NCI-H345 treated with DMSO at 0.1 percent for 48 hours (cell line): Measurements from ENCODE around the gene WDR33.

Source experiments
- DNase-seq: peaks from one replicate; lab custom pipeline; 2025; ENCODE audit not compliant: unreplicated experiment; lab: John Stamatoyannopoulos, UW

Gene WDR33

DNA sequence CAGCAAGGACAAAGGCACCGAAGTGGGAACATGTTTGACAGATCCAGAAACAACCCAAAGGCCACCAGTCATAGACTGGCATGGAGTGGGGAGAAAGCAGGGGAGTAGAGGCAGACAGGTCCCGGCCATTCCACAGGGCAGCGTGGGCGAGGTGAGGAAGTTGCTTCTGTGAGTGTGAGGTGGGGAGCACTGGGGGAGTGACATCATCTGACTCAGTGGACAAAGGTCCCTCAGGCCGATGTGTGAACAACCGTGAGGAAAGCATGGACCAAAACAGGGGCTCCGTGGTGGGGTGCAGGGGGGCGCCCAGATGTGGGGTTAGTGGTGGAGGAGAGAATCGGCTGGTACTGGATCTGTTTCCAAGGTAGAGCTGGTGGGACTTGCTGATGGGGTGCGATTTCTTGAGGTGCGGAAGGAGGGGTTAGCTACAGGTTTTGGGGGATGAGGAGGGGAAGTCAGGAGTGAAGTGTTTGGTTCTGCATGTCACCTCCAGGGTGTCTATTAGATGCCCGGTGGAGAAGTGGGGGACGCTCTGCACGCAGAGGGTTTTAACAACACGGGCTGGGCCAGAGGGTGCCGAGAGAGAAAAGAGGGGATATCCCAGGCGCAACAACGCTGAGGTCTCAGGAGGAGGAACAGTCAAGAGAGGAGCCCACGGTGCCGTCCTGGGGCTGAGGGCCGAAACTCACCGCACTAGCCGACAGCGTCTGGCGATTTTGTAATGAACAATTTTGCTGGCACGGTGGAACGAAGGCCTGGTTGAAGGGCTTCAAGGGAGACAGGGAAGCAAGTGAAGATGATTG is 112.2 kb downstream of the WDR33 start:
- no peak for DNase-seq

DNA sequence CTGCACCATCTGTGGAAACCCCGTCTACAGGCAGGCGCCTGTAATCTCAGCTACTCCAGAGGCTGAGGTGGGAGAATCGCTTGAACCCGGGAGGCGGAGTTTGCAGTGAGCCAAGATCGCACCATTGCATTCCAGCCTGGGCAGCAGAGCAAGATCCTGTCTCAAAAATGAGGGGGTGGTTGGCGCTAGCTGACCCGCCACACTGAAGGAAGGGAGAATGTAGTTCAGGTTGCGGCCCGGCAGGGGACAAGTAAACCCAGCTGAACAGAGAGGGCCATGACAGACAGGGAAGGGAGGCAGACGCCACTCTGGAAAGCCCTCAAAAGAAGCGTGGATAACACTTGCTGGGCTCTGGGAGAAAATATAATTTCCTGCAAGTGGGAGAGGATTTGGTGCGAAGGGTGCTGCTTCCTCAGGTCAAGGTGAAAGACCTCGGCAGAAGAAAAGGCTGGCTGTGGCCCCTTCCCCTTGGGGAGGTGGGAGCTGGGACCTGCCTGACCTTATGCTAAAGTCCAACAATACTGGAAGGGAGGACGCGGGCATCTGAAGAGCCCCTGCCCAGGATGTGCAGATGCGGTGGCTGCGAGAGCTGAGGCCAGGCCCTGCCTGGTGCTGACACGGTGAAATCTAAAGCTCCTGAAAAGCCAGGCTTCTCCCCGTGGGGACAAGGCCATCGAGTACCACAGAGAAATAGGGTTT is 113.3 kb downstream of the WDR33 start:
- no peak for DNase-seq

DNA sequence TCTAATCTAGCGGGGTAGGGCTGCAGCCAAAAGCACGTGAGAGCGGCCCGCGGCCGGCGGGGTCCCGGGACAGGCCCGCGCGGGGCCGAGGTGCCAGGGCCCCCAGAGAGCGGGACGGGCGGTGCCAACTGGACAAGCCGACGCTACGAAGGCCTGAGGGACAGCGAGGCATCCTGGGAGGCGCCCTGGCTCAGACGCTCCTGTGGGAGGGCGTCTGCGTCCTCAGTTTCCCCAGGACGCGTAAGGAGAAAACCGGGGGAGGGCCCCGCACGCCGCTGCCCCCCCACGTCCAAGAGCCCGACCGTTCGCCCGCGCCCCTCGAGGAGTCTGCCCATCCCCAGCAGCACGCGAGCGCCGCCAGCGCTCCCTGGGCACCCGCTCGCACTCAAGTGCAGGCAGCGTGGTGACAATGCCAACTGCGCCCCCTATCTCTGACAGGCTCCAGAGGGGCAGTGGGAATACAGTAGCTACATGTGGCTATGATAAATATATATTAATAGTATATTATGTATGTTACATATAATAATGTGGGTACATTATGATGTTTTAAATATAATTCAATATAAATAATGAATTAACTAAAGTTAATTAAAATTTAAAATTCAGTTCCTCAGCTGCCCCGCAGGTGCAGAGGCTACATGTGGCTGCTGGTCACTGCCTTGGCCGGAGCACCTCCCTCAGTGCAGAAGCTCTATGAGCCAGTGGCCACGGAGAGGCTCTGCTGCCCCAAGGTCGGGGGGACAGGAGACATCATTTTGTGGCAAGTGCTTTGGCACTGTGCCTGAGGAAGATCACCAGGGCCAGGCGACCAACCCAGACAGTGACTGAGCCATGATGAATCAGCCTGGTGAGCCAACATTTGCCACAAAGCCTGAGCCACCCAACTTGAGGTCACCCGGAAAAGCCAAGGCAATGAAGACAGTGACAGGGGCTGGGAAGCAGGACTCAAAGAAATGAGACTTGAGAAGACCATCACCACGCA is 115.2 kb downstream of the WDR33 start:
- DNase-seq, result no peak

DNA sequence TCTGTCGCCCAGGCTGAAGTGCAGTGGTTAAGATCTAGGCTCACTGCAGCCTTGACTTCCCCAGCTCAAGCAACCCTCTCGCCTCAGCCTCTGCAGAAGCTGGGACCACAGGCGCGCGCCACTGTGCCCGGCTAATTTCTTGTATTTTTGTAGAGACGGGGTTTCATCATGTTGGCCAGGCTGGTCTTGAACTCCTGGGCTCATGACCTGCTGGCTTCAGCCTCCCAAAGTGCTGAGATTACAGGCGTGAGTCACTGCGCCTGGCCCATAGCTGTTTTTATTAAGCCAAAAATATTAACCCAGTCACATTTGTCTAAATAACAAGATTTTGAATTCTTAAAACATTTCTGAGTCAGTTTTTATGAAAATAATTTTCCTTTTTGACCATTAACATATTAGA is 116.0 kb downstream of the WDR33 start:
- DNase-seq, result no peak

DNA sequence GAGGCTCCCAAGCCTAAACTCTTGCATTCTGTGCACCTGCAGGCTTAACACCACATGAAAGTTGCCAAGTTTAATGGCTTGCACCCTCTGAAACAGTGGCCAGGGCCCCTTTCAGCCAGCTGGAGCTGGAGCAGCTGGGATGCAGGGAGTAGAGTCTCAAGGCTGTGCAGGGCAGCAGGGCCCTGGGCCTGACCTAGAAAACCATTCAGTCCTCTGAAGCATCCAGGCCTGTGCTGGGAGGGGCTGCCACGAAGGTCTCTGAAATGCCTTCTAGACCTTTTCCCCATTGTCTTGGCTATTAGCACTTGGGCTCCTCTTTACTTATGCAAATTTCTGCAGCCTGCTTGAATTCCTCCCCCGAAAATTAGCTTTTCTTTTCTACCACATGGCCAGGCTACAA is 120.3 kb downstream of the WDR33 start:
- DNase-seq, result no peak

DNA sequence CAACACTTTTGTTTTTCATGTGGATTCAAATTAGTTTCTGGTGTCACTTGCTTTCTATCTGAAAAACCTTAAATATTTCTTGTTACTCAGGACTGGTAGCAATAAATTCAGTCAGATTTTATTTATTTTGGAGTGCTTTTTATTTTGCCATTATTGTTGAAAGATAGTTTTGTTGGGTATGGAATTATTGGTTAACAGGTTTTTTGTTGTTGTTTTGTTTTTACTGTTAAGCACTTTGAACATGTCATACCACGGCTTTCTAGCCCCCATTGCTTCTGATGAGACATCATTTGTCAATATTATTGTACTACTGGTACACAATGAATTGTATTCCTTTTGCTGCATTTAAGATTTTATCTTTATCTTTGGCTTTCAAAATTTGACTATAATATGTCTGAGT is 122.6 kb downstream of the WDR33 start:
- no peak for DNase-seq

DNA sequence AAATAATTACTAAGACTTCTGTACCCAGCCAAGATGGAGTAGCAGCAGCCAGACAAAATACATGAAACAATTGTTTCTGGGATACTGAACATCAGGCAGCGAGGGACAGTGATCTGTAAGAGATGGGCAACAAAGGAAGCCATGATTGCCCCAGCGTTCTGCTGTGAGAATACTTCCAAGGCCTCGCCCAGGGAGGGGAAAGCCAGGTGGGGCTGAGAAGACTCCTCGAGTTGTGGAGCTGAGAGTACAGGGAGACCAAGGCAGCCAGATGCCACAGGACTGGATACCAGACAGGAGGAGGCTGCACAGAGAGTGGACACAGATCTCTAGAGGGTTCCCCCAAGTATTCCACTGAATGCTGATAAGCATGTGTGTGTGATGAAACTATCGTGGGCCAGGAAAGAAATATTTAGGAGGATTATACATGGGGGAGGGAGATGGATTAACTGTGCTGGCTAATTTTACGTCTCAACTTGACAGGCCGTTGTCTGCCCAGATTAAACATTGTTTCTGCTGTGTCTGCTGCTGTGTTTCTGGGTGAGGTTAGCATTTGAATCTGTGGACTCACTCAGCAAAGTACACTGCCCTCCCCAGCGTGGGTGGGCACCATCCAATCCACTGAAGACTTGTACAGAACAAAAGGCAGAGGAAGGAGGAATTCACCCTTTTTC is 125.4 kb downstream of the WDR33 start:
- DNase-seq, result no peak

DNA sequence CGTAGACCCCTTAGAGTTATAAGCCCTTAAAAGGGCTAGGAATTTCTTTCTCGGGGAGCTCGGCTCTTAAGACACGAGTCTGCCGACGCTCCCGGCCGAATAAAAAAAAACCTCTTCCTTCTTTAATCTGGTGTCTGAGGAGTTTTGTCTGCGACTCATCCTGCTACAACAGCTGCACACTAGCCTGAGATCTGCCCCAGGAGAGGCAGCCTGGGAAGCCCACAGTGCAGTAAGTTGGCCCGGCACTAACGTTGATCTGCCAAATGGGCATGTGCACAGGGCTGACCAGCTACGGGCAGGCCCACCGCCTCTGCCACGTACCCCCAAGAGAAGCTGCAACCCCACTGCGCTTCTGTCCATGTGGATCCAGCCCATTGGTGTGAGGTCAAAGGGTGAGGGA is 127.2 kb downstream of the WDR33 start:
- DNase-seq, result no peak

DNA sequence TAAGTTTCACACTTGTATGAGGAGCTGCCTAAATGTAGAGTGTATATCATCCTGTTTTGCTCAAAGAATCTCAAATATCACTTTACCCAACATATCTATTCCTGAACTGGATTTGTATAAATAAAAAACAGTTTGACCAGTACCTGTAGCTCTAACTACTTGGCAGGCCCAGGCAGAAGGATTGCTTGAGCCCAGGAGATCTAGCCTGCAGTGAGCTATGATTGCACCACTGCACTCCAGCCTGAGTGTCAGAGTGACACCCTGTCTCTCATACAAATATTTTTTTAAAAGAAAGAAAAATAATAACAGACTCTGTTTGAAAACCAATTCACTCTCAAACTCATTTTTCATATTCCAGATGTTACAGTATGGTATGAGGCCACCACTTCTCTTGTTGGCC is 127.9 kb downstream of the WDR33 start:
- no peak for DNase-seq

DNA sequence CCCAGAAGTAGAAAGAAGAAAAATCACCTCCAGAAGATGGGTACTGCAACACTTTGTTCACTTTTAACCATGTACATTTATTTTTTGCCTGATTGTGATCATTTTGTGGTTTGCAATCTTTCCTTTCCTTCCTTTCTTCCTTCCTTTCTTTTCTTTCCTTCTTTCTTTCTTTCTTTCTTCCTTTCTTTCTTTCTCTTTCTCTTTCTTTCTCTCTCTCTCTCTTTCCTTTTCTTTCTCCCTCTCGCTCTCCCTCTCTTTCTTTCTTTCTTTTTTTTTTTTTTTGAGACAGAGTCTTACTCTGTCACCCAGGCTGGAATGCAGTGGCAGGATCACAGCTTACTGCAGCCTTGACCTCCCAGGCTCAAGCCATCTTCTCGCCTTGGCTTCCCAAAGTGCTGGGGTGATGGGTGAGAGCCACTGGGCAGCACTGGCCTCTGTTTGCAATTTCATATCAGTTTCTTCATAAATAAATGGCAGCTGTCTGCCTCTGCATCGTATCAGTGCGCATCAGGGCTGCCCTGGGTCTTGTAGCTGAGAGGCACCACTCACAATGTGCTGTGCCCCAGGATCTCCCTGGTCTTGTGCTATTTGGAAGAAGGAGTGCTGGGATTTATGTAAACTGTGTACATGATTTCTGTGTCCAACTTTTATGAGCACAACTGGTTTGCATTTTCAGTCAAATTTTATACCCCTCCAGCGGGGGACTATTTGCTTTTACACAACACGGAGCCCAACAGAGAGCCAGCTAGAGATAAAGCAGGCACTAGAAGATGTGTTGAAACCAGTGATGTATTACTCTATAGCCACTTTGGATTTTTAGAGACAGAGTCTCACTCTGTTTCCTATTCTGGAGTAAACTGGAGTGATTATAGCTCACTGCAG is 128.8 kb downstream of the WDR33 start:
- DNase-seq, result no peak

DNA sequence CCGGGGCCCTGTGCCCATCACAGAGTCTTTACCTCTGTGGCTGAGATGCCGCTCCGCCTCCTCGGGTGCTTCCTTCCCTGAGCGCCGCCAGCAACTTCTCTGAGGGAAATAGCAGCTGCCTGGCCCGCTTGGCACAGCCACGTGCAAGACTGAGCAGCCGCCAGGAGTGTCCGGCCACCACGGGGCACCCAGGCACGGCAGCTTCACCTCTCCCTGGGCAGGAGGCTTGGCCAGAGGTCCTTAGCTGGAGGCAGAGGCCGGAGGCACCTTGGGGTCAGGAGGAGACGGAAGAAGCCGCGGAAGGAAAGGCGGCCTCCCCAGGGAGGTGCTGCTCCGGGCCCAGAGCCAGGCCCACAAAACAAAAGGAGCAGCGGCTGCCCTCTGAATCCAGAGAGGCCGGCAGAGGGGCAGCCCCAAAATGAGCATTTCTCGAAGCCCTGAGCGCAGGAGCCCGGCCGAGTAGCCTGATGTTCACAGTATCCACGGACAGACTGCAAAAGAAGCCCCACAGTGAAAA is 129.6 kb downstream of the WDR33 start:
- no peak for DNase-seq

DNA sequence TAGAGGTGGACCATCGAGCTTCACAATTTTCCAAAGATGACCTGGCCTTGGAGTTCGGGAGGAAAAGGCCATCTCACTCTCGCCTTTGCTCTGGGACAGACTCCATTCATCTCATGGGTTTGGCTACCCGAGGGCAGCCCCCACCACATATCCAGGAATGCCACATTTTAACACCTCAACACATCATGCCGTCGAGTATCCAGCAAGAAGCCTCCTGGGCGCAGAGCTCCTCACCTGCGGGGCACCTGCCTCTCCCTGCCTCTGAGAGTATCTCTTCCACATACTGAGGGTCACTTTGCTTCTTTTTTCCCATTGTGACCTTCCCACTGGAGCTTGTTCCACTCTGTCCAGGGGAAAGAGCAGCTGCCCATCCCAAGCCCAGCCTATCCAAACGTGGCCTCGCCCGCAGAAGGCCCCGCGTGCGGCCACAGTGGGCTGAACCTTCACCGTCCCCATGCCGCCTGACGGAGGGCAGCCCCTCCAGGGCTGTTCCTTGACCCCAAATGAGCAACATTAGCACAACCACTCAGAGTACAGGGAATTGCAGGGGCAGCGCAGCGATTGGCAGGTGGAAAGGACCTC is 130.2 kb downstream of the WDR33 start:
- DNase-seq, result no peak

DNA sequence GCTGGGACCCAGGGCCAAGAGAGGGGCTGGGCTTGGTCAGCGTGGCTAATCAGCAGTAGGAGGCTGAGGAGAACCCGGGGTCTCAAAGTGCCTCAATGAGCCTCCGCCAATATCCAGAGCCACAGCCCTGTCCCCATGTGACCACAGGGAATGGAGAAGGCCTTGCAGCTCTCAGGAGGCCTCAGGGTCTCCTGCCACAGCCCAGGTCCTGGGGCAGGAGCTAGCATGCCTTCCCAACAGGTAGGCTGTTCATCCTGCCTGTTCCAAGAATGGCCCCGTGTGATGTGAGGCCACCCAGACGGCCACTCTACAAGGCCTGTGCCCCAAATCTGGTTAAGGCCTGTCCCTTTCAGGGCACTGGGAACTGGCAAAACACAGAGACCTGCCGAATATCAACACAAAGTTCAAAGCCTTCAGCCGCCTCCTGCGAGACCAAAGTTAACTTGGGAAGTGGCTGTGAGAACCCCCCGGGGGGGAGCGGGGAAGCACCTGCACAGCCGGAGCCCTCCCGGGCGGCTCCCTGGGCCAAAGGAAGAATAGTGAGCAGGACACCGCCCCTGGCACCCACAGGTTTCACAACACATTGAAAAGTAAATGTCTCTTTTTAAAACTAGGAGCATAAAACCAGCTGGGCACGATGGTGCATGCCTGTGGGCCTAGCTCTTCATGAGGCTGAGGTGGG is 131.2 kb downstream of the WDR33 start:
- DNase-seq, result no peak

DNA sequence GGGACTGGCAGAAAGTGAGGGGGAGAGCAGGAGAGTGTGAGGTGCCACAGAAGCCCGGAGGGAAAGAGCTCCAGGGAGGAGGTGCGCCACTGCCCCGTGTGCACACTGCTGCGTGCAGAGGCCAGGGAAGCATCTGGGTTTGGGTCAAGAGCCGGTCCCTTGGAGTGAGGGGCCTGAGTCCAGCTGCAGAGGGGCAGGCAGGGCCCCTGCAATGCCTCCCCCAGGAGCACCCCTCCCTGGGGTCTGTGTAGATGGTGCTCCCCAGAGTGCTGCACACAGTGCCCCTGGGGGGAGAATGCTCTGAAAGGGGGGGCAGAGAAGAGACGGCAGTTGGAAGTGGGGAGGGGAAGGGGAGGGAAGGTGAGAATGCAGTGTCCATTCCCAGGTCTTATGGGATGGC is 132.0 kb downstream of the WDR33 start:
- no peak for DNase-seq

DNA sequence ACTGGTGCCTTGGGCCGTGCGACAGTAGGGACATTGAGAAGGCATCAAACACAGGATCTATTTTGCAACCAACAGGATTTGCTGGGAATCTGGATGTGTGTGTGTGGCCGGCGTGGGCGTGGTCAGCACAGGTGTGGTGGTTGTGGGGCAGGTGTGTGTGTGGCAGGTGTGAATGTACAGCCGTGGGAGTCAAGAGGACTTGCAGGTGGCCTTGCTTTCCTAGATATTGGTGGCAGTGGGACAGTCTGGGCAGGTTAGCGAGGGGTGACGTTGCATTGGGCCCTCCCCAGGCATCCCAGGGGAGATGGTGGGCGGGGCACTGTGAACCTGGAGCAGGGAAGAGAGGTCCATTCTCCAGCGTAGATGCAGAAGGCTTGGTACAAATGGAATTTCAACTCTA is 132.4 kb downstream of the WDR33 start:
- no peak for DNase-seq

DNA sequence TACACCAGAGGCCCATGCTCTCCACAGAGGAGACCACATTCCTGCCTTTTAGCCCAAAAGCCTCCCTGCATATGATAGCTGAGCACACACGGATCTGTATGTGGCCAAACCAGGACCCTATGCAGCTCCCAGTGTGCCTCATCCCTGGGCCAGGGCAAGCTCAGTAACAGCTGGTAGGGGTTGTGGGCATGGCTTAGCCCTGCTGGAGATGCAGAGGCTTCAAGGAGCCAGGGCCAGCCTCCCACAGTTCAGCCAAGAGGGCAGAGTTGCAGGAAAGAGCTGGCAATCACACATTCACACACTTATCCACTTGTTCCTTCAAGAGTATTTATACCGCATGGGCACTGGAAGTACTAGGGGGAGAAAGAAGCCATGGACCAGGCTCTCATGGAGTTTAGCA is 134.1 kb downstream of the WDR33 start:
- no peak for DNase-seq

DNA sequence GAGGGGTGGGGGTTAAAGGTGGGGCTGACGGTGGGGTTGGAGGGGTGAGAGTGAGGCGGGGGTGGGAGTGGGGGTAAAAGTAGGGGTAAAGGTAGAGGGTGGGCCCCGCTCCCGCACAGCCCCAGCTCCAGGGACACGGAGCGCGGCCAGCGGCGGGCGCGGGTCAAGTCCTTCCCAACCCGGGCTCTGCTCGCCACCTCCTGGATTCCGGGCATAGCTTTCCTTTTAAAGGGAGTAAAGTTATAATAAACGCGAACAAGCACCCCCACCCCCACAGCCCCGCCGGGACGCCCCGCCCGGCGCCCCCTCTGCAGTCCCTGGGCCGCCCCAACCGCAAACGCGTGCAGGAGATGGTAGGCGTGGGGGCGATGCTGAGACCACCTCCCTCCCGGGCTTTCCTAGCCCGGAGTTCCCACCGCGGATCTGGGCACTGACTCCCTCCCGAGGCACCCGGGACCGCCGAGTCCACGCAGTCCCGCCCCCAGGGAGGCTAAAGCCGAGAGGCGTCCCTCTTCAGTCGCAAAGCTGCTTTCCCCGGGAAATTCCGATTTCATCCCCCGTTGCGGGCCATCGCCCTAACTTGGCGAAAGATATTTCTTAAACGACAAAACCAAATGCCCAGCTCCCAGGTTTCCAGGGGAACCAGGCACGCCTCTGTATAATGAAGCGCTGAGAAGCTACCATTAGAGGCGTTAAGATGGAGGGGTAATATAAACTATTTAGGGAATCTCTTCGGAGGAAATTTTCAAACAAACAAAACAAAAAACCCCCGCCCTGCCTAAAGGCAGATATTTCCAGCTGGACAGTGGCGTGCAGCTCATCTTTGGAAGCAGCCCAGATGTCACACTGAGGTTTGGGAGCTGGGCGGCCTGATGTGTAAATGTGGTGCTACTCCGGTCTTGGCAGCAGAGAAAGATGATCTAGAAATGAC is 135.4 kb downstream of the WDR33 start, which contains the start of gene LIMS2:
LIMS2 (minus strand) TSS at position 200 of the 931 bp plus-strand sequence. CDS start 506 bp downstream, outside the sequence.
- DNase-seq, result no peak
